Measurements from ENCODE around the gene CAMTA1.

- no peak for TF ChIP-seq POLR2A (IDR thresholded peaks at IDR 0.05)
- TF ChIP-seq, protein P1, sequence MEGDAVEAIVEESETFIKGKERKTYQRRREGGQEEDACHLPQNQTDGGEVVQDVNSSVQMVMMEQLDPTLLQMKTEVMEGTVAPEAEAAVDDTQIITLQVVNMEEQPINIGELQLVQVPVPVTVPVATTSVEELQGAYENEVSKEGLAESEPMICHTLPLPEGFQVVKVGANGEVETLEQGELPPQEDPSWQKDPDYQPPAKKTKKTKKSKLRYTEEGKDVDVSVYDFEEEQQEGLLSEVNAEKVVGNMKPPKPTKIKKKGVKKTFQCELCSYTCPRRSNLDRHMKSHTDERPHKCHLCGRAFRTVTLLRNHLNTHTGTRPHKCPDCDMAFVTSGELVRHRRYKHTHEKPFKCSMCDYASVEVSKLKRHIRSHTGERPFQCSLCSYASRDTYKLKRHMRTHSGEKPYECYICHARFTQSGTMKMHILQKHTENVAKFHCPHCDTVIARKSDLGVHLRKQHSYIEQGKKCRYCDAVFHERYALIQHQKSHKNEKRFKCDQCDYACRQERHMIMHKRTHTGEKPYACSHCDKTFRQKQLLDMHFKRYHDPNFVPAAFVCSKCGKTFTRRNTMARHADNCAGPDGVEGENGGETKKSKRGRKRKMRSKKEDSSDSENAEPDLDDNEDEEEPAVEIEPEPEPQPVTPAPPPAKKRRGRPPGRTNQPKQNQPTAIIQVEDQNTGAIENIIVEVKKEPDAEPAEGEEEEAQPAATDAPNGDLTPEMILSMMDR (IDR thresholded peaks at IDR 0.05): no peak
Measured at GRCh38 chr1:7579016-7579415, 793.8 kb downstream of the CAMTA1 start.

Measured in prostate gland (tissue), 2 donors.